H1 (cell line): Measurements from ENCODE around the gene SCAPER. TPM values are rescaled to one million over a fixed set of nuclear protein-coding genes. Genes with fewer than 3 reads are reported as not detected.

Experiments
- CTCF ChIA-PET: fragments of 300-600 bp; sonication (Branson Sonifier 250); formaldehyde crosslinking; loops from one replicate; lab custom pipeline; 2021; ENCODE audit not compliant: partially characterized antibody; lab: Charles Lee
- POLR2A ChIA-PET: fragments of 300-600 bp; sonication (Branson Sonifier 250); formaldehyde crosslinking; loops from one replicate; lab custom pipeline; 2021; ENCODE audit warnings: inconsistent platforms; ENCODE audit not compliant: partially characterized antibody; lab: Charles Lee
- DNase-seq, 2 experiments: peaks; one replicate each; pipeline versions ENCODE4 v3.0.0 to v3.0.0-alpha.2; 2010 to 2022; ENCODE audit warnings: low spot score in 2 of 2, low read depth in 1 of 2, mixed read lengths in 1 of 2
- FAIRE-seq: peaks from 2 replicates; lab custom pipeline; 2011; peaks lifted over from hg19 to GRCh38; lab: Jason Lieb, UNC
- H2AFZ ChIP-seq: 2 replicates; pipeline ENCODE4 v1.8.1; 2012; ENCODE audit warnings: low read length, inconsistent platforms
- H2AK5ac ChIP-seq: 2 replicates; pipeline ENCODE4 v1.6.1; 2013; ENCODE audit warnings: low read depth, low read length
- H2BK120ac ChIP-seq: replicated peaks from 2 replicates; pipeline ENCODE3; 2013; ENCODE audit warnings: low read depth, low read length, inconsistent platforms
- H2BK12ac ChIP-seq: 2 replicates; pipeline ENCODE4 v1.6.1; 2013; ENCODE audit warnings: low read depth, low read length
- H2BK15ac ChIP-seq: 2 replicates; pipeline ENCODE4 v1.6.1; 2013; ENCODE audit warnings: low read length
- H2BK20ac ChIP-seq: 2 replicates; pipeline ENCODE4 v1.6.1; 2013; ENCODE audit warnings: low read length
- H2BK5ac ChIP-seq: 2 replicates; pipeline ENCODE4 v1.6.1; 2013; ENCODE audit warnings: low read depth, low read length
- H3K14ac ChIP-seq: 2 replicates; pipeline ENCODE4 v1.6.1; 2013; ENCODE audit warnings: inconsistent platforms; ENCODE audit not compliant: insufficient read length
- H3K18ac ChIP-seq: 2 replicates; pipeline ENCODE4 v1.6.1; 2013; ENCODE audit warnings: low read length; ENCODE audit errors: extremely low read depth
- H3K23ac ChIP-seq: 2 replicates; pipeline ENCODE4 v1.6.1; 2013; ENCODE audit warnings: inconsistent platforms; ENCODE audit not compliant: insufficient read length
- H3K23me2 ChIP-seq: 2 replicates; pipeline ENCODE4 v1.6.1; 2013; ENCODE audit warnings: low read depth, low read length
- H3K27ac ChIP-seq: 2 replicates; pipeline ENCODE4 v1.6.1; 2011; ENCODE audit warnings: low read depth, low read length, inconsistent platforms
- H3K27me3 ChIP-seq, 4 experiments: replicated peaks in 1 of 4; 1 replicate in 1 of 4; 2 replicates in 3 of 4; pipeline versions ENCODE4 v1.6.1 to v1.8.1; 2011 to 2013; ENCODE audit warnings: low read length in 3 of 4, mild to moderate bottlenecking in 3 of 4, inconsistent platforms in 2 of 4, mixed read lengths in 2 of 4, moderate library complexity in 1 of 4; ENCODE audit not compliant: control insufficient read depth in 3 of 4, insufficient read depth in 3 of 4; ENCODE audit errors: extremely low read depth in 1 of 4
- H3K36me3 ChIP-seq, 4 experiments: 2 replicates each; pipeline versions ENCODE4 v1.6.1 to v1.8.1; 2011 to 2013; ENCODE audit warnings: mild to moderate bottlenecking in 4 of 4, low read length in 3 of 4, moderate library complexity in 2 of 4, control low read depth in 1 of 4, inconsistent platforms in 1 of 4; ENCODE audit not compliant: insufficient read depth in 4 of 4, control insufficient read depth in 2 of 4
- H3K4ac ChIP-seq: replicated peaks from 2 replicates; pipeline ENCODE3; 2013; ENCODE audit warnings: low read length, low read depth, mixed read lengths, inconsistent platforms; ENCODE audit not compliant: insufficient read length
- H3K4me1 ChIP-seq, 4 experiments: replicated peaks in 1 of 4; 1 replicate in 1 of 4; 2 replicates in 3 of 4; pipeline versions ENCODE4 v1.6.1 to v1.8.1; 2011 to 2013; ENCODE audit warnings: low read length in 3 of 4, inconsistent platforms in 2 of 4, mixed read lengths in 1 of 4; ENCODE audit not compliant: insufficient read depth in 4 of 4, control insufficient read depth in 3 of 4
- H3K4me2 ChIP-seq, 2 experiments: 2 replicates each; pipeline versions ENCODE4 v1.6.1 to v1.8.1; 2011 to 2013; ENCODE audit warnings: low read depth in 2 of 2, low read length in 2 of 2, control low read depth in 1 of 2, inconsistent platforms in 1 of 2, mild to moderate bottlenecking in 1 of 2; ENCODE audit not compliant: insufficient read depth in 1 of 2
- H3K4me3 ChIP-seq, 4 experiments: fragments of 200-600, 300-600 bp in 1 of 4; sonication (generic), shearing (Covaris generic), sonication (Bioruptor Twin) in 1 of 4; 2 replicates each; pipeline versions ENCODE4 v1.5.1 to v1.8.1; 2011 to 2016; ENCODE audit warnings: low read length in 4 of 4, low read depth in 3 of 4, control low read depth in 2 of 4, inconsistent platforms in 2 of 4, mild to moderate bottlenecking in 2 of 4, mixed read lengths in 1 of 4, moderate library complexity in 1 of 4; ENCODE audit not compliant: insufficient read depth in 2 of 4; ENCODE audit errors: extremely low read depth in 1 of 4
- H3K56ac ChIP-seq: replicated peaks from 2 replicates; pipeline ENCODE3; 2013; ENCODE audit warnings: low read depth, mild to moderate bottlenecking, mixed read lengths, low read length, inconsistent platforms; ENCODE audit not compliant: insufficient read length
- H3K79me1 ChIP-seq: 2 replicates; pipeline ENCODE4 v1.6.1; 2013; ENCODE audit warnings: low read depth, low read length, control low read depth
- H3K79me2 ChIP-seq, 2 experiments: 2 replicates each; pipeline versions ENCODE4 v1.6.1 to v1.8.1; 2012 to 2013; ENCODE audit warnings: low read length in 2 of 2, mild to moderate bottlenecking in 2 of 2, inconsistent platforms in 1 of 2; ENCODE audit not compliant: insufficient read depth in 2 of 2, control insufficient read depth in 1 of 2
- H3K9ac ChIP-seq, 4 experiments: replicated peaks in 1 of 4; 1 replicate in 1 of 4; 2 replicates in 3 of 4; pipeline versions ENCODE4 v1.6.1 to v1.8.1; 2011 to 2013; ENCODE audit warnings: low read depth in 3 of 4, low read length in 3 of 4, control low read depth in 2 of 4, mild to moderate bottlenecking in 2 of 4, moderate library complexity in 2 of 4, inconsistent platforms in 1 of 4; ENCODE audit errors: extremely low read depth in 1 of 4
- H3K9me3 ChIP-seq, 2 experiments: 2 replicates each; pipeline versions ENCODE4 v1.6.1 to v1.8.1; 2012 to 2013; ENCODE audit warnings: mild to moderate bottlenecking in 2 of 2, moderate library complexity in 2 of 2, control low read depth in 1 of 2, inconsistent platforms in 1 of 2, low read depth in 1 of 2, low read length in 1 of 2, mixed read lengths in 1 of 2; ENCODE audit not compliant: insufficient read depth in 2 of 2
- H4K20me1 ChIP-seq, 2 experiments: replicated peaks in 1 of 2; 2 replicates each; pipeline versions ENCODE3 to v1.8.1; 2011 to 2013; ENCODE audit warnings: inconsistent platforms in 2 of 2, low read length in 2 of 2, mild to moderate bottlenecking in 1 of 2; ENCODE audit not compliant: insufficient read depth in 2 of 2, control insufficient read depth in 1 of 2
- H4K5ac ChIP-seq: 2 replicates; pipeline ENCODE4 v1.6.1; 2013; ENCODE audit warnings: low read length, low read depth, mixed read lengths, inconsistent platforms; ENCODE audit not compliant: insufficient read length
- H4K8ac ChIP-seq: 2 replicates; pipeline ENCODE4 v1.8.0; 2013; ENCODE audit warnings: mild to moderate bottlenecking, moderate library complexity, low read length, inconsistent platforms; ENCODE audit not compliant: insufficient read depth; ENCODE audit errors: extremely low read depth
- H4K91ac ChIP-seq: replicated peaks from 2 replicates; pipeline ENCODE3; 2013; ENCODE audit warnings: low read length, mixed read lengths, inconsistent platforms; ENCODE audit not compliant: insufficient read length
- BACH1 ChIP-seq: IDR thresholded peaks from 2 replicates; pipeline ENCODE4 v1.6.1; 2012; ENCODE audit warnings: low read length, improper control_type of control experiment
- BRCA1 ChIP-seq: IDR thresholded peaks from 2 replicates; pipeline ENCODE4 v1.6.1; 2012; ENCODE audit warnings: low read depth, low read length, improper control_type of control experiment
- CBX5 ChIP-seq: fragments of 300-800, 300-1000 bp; sonication (generic); IDR thresholded peaks from 2 replicates; pipeline ENCODE4 v1.7.1; 2016; ENCODE audit warnings: antibody characterized with exemption, low read length, low read depth
- POLR2AphosphoS5 ChIP-seq: IDR thresholded peaks from 2 replicates; pipeline ENCODE4 v1.6.1; 2011; ENCODE audit warnings: low read depth, low read length
- POU5F1 ChIP-seq: IDR thresholded peaks from 2 replicates; pipeline ENCODE4 v1.6.1; 2011; ENCODE audit warnings: low read depth, mild to moderate bottlenecking, low read length, moderate library complexity
- RAD21 ChIP-seq, 2 experiments: IDR thresholded peaks in 1 of 2; conservative IDR thresholded peaks in 1 of 2; 2 replicates each; pipeline ENCODE4 v1.6.1; 2011; ENCODE audit warnings: low read depth in 2 of 2, low read length in 2 of 2, improper control_type of control experiment in 1 of 2, inconsistent platforms in 1 of 2, mild to moderate bottlenecking in 1 of 2, moderate library complexity in 1 of 2
- SIN3A ChIP-seq, 2 experiments: IDR thresholded peaks in 1 of 2; conservative IDR thresholded peaks in 1 of 2; 2 replicates each; pipeline ENCODE4 v1.6.1; 2011 to 2012; ENCODE audit warnings: low read length in 2 of 2, improper control_type of control experiment in 1 of 2, low read depth in 1 of 2, mild to moderate bottlenecking in 1 of 2
- SRF ChIP-seq: IDR thresholded peaks from 2 replicates; pipeline ENCODE4 v1.6.1; 2011; ENCODE audit warnings: mild to moderate bottlenecking, low read depth, low read length, moderate library complexity
- SUZ12 ChIP-seq: fragments of 200-600 bp; sonication (generic); IDR thresholded peaks from 2 replicates; pipeline ENCODE4 v1.6.1; 2012; ENCODE audit warnings: mild to moderate bottlenecking, inconsistent platforms, low read length, moderate library complexity, mixed read lengths
- WGBS, 2 experiments: shearing (Covaris generic) in 1 of 2; methylation state at CpG; one replicate each; pipeline versions ENCODE4 v1.1.6 to v1.1.7; 2013 to 2015; ENCODE audit warnings: low lambda C conversion rate in 2 of 2, mixed read lengths in 2 of 2, inconsistent platforms in 1 of 2, low coverage in 1 of 2, missing lambda C conversion rate in 1 of 2; ENCODE audit not compliant: insufficient replicate concordance in 2 of 2, insufficient coverage in 1 of 2, insufficient read length in 1 of 2; ENCODE audit errors: extremely low coverage in 1 of 2, missing lambda C conversion rate in 1 of 2; 5-methylcytosine and 5-hydroxymethylcytosine counted together
- polyA plus RNA-seq, 7 experiments: library from polyadenylated mRNA; depleted of rRNA in 3 of 7; stranded (reverse) in 5 of 7; unstranded in 2 of 7; fragments of >200 nt in 5 of 7; fragments of 200-250 nt in 2 of 7; gene quantifications; 1 replicate in 5 of 7; 2 replicates in 1 of 7; 4 replicates in 1 of 7; pipeline versions ENCODE4 v1.2.1 to v1.2.3, GENCODE V29; 2011 to 2013; ENCODE audit warnings: missing spikeins in 2 of 7, mixed read lengths in 2 of 7
- total RNA-seq: library from RNA; stranded (reverse); fragmentation: NEBNext Ultra II Directional; extraction: Animal tissue kit (Norgen Biotek cat#: 25700); gene quantifications from 2 replicates; pipeline ENCODE4 v1.2.1, GENCODE V29; 2021

The SCAPER gene
- total and polyA plus RNA-seq, 2 of the 8 experiments (the other 6 are each of a cell fraction or from before 2014, with no cell fraction given): 1.6 to 6.8 TPM

GRCh38 chr15:76684002-76684401 is 221.1 kb downstream of the SCAPER start:
- no peak overlapping the region for H2BK12ac ChIP-seq
- no peak overlapping the region for H3K27ac ChIP-seq
- no peak overlapping the region for H3K14ac ChIP-seq
- CTCF ChIA-PET: no interaction called here
- no peak for DNase-seq
- H2BK20ac ChIP-seq: no peak overlapping the region
- no peaks in the 10 kb centered on the region for H3K23me2 ChIP-seq
- H4K20me1 ChIP-seq: no peaks in the 10 kb centered on the region
- no peak overlapping the region for H4K91ac ChIP-seq
- no peak overlapping the region for H3K4ac ChIP-seq
- no peak overlapping the region for H3K9ac ChIP-seq
- no peak for TF ChIP-seq POU5F1
- no peak for TF ChIP-seq RAD21 (IDR thresholded peaks at IDR 0.05 in 1 of 2, conservative IDR thresholded peaks at IDR 0.05 in 1 of 2; ENCODE audit: low read depth in 2 of 2, low read length in 2 of 2)
- TF ChIP-seq SRF: no peak
- TF ChIP-seq SIN3A (conservative IDR thresholded peaks at IDR 0.05 in 1 of 2, IDR thresholded peaks at IDR 0.05 in 1 of 2; ENCODE audit: low read depth in 1 of 2, low read length in 2 of 2): no peak
- TF ChIP-seq BACH1: no peak
- TF ChIP-seq SUZ12: no peak
- TF ChIP-seq POLR2AphosphoS5: no peak
- TF ChIP-seq CBX5: no peak
- no peak for TF ChIP-seq BRCA1
- peaks cover 0 to 1% (median 0%) of the 10 kb centered on the region in 4 experiments; a peak in 1 of 7 replicates for H3K27me3 ChIP-seq
- POLR2A ChIA-PET: no interaction called here
- H3K4me2 ChIP-seq: no peak overlapping the region
- H3K23ac ChIP-seq: no peak overlapping the region
- no peak for FAIRE-seq
- no peaks in the 10 kb centered on the region for H3K4me1 ChIP-seq
- no peak overlapping the region for H3K4me3 ChIP-seq
- H3K79me1 ChIP-seq: no peaks in the 10 kb centered on the region
- H3K36me3 ChIP-seq: no peaks in the 10 kb centered on the region
- no peak overlapping the region for H3K18ac ChIP-seq
- no peak overlapping the region for H2AK5ac ChIP-seq
- no peak overlapping the region for H2AFZ ChIP-seq
- 100% methylated on average over 2 of the region's 2 CpGs; no CpG with 5 or more reads in 1 of the 2 experiments for WGBS, 2 experiments
- H2BK5ac ChIP-seq: no peak overlapping the region
- no peaks in the 10 kb centered on the region; a peak in 1 of 4 replicates for H3K79me2 ChIP-seq
- H3K56ac ChIP-seq: no peak overlapping the region
- no peak overlapping the region for H4K8ac ChIP-seq
- H4K5ac ChIP-seq: no peak overlapping the region
- no peak overlapping the region for H2BK120ac ChIP-seq
- no peak overlapping the region for H2BK15ac ChIP-seq
- H3K9me3 ChIP-seq: peaks cover 0 to 3% of the 10 kb centered on the region in 2 experiments; a peak in 1 of 4 replicates
